HepG2 (cell line): Measurements from ENCODE around the gene TRNP1. TPM values are rescaled to one million over a fixed set of nuclear protein-coding genes. Genes with fewer than 3 reads are reported as not detected.

Experiments used
- CBX1 ChIP-seq: IDR thresholded peaks from one replicate; pipeline ENCODE4 v1.6.1; 2016; ENCODE audit warnings: antibody characterized with exemption, low read depth
- ERF ChIP-seq: IDR thresholded peaks from 2 replicates; pipeline ENCODE4 v1.6.1; 2018; ENCODE audit warnings: missing biosample characterization, missing genetic modification reagents
- HNF4G ChIP-seq, 2 experiments: sonication (generic) in 1 of 2; formaldehyde crosslinking in 1 of 2; IDR thresholded peaks; 2 replicates each; pipeline versions ENCODE4 v1.4.0 to v1.6.1; 2011 to 2020; ENCODE audit warnings: borderline replicate concordance in 2 of 2, low read depth in 2 of 2, mild to moderate bottlenecking in 2 of 2, low read length in 1 of 2, missing genetic modification reagents in 1 of 2, moderate library complexity in 1 of 2
- SMC3 ChIP-seq: IDR thresholded peaks from 2 replicates; pipeline ENCODE4 v1.6.1; 2011; ENCODE audit warnings: low read length, improper control_type of control experiment
- ZBTB38 ChIP-seq: sonication (generic); formaldehyde crosslinking; IDR thresholded peaks from 2 replicates; pipeline ENCODE4 v1.5.1; 2020; ENCODE audit warnings: mild to moderate bottlenecking, missing genetic modification reagents
- ZNF101 ChIP-seq: sonication (generic); formaldehyde crosslinking; IDR thresholded peaks from 2 replicates; pipeline ENCODE4 v1.4.0; 2020; ENCODE audit warnings: mild to moderate bottlenecking, low read depth, missing genetic modification reagents, borderline replicate concordance
- ZNF816 ChIP-seq: sonication (generic); formaldehyde crosslinking; IDR thresholded peaks from 2 replicates; pipeline ENCODE4 v1.8.0; 2022; ENCODE audit warnings: missing genetic modification reagents, mild to moderate bottlenecking, borderline replicate concordance
- polyA plus RNA-seq, 8 experiments: library from polyadenylated mRNA; depleted of rRNA in 3 of 8; stranded (reverse) in 7 of 8; unstranded in 1 of 8; fragments of >200 nt; fragmentation: Illumina TruSeq in 4 of 8; extraction: Trizol in 4 of 8; gene quantifications; 2 replicates each; pipeline versions ENCODE4 v1.2.1 to v1.2.3, GENCODE V29; 2011 to 2016; ENCODE audit warnings: low read depth in 4 of 8, missing spikeins in 1 of 8, mixed read lengths in 1 of 8; ENCODE audit not compliant: insufficient read depth in 1 of 8
- total RNA-seq, 5 experiments: library from RNA; depleted of rRNA; stranded (reverse); fragments of >200 nt; fragmentation: Illumina TruSeq; extraction: Trizol; gene quantifications; 2 replicates each; pipeline ENCODE4 v1.2.3, GENCODE V29; 2016; ENCODE audit warnings: low read depth in 1 of 5
- TF ChIP-seq, protein P1 (sequence below): sonication (generic); formaldehyde crosslinking; IDR thresholded peaks from 2 replicates; pipeline ENCODE4 v1.4.0; 2020; ENCODE audit warnings: missing genetic modification reagents
- TF ChIP-seq, protein P2 (sequence below): IDR thresholded peaks from 2 replicates; pipeline ENCODE4 v1.6.1; 2016
- TF ChIP-seq, protein P3 (sequence below): sonication (generic); formaldehyde crosslinking; IDR thresholded peaks from 2 replicates; pipeline ENCODE4 v1.4.0; 2020; ENCODE audit warnings: missing genetic modification reagents, borderline replicate concordance
- TF ChIP-seq, protein P4 (sequence below): sonication (generic); formaldehyde crosslinking; IDR thresholded peaks from 2 replicates; pipeline ENCODE4 v1.8.0; 2022; ENCODE audit warnings: missing genetic modification reagents, low read depth, mild to moderate bottlenecking, borderline replicate concordance
- TF ChIP-seq, protein P5 (sequence below): sonication (generic); formaldehyde crosslinking; IDR thresholded peaks from 2 replicates; pipeline ENCODE4 v1.4.0; 2020; ENCODE audit warnings: missing genetic modification reagents, borderline replicate concordance
- TF ChIP-seq, protein P6 (sequence below): sonication (generic); formaldehyde crosslinking; IDR thresholded peaks from 2 replicates; pipeline ENCODE4 v1.4.0; 2020; ENCODE audit warnings: mild to moderate bottlenecking, missing genetic modification reagents
- TF ChIP-seq, protein P7 (sequence below): sonication (generic); formaldehyde crosslinking; IDR thresholded peaks from 2 replicates; pipeline ENCODE4 v1.8.1; 2023; ENCODE audit warnings: mild to moderate bottlenecking, missing genetic modification reagents

TRNP1 gene
- total and polyA plus RNA-seq, 2 of the 13 experiments (the other 11 are each of a cell fraction or from before 2014, with no cell fraction given), result 42.0 to 158 TPM

DNA sequence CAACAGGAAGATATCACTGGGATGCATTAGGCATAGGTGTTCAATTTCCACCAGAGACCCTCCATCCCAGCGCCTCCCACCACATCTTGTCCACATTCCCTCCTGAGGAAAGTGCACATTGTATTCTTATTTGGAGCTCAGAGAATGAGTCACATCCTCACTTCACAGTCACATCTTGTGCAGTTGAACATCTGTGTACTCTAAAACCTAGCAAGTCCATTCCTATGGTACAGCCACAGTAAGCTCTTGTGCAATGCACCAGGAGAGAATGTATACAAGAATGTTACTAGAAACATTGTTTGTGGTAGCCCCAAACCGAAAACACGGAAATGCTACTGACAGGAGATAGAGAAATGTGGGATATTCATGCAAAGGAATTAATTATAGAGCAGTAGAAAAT lies 31.7 kb upstream of the TRNP1 start (continued):
- TF ChIP-seq, protein P1, sequence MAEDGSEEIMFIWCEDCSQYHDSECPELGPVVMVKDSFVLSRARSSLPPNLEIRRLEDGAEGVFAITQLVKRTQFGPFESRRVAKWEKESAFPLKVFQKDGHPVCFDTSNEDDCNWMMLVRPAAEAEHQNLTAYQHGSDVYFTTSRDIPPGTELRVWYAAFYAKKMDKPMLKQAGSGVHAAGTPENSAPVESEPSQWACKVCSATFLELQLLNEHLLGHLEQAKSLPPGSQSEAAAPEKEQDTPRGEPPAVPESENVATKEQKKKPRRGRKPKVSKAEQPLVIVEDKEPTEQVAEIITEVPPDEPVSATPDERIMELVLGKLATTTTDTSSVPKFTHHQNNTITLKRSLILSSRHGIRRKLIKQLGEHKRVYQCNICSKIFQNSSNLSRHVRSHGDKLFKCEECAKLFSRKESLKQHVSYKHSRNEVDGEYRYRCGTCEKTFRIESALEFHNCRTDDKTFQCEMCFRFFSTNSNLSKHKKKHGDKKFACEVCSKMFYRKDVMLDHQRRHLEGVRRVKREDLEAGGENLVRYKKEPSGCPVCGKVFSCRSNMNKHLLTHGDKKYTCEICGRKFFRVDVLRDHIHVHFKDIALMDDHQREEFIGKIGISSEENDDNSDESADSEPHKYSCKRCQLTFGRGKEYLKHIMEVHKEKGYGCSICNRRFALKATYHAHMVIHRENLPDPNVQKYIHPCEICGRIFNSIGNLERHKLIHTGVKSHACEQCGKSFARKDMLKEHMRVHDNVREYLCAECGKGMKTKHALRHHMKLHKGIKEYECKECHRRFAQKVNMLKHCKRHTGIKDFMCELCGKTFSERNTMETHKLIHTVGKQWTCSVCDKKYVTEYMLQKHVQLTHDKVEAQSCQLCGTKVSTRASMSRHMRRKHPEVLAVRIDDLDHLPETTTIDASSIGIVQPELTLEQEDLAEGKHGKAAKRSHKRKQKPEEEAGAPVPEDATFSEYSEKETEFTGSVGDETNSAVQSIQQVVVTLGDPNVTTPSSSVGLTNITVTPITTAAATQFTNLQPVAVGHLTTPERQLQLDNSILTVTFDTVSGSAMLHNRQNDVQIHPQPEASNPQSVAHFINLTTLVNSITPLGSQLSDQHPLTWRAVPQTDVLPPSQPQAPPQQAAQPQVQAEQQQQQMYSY (CRISPR knock-in tag), result peak; percentile 76; the same call in 1 of the 2 replicates
- TF ChIP-seq SMC3, result peak; percentile 24; the same call in 1 of the 2 replicates
- peak; percentile 61; the same call in 1 of the 2 replicates for TF ChIP-seq ERF
- TF ChIP-seq, protein P2, sequence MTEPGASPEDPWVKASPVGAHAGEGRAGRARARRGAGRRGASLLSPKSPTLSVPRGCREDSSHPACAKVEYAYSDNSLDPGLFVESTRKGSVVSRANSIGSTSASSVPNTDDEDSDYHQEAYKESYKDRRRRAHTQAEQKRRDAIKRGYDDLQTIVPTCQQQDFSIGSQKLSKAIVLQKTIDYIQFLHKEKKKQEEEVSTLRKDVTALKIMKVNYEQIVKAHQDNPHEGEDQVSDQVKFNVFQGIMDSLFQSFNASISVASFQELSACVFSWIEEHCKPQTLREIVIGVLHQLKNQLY (CRISPR knock-in tag), result peak; percentile 31; the same call in 1 of the 2 replicates
- TF ChIP-seq, protein P3, sequence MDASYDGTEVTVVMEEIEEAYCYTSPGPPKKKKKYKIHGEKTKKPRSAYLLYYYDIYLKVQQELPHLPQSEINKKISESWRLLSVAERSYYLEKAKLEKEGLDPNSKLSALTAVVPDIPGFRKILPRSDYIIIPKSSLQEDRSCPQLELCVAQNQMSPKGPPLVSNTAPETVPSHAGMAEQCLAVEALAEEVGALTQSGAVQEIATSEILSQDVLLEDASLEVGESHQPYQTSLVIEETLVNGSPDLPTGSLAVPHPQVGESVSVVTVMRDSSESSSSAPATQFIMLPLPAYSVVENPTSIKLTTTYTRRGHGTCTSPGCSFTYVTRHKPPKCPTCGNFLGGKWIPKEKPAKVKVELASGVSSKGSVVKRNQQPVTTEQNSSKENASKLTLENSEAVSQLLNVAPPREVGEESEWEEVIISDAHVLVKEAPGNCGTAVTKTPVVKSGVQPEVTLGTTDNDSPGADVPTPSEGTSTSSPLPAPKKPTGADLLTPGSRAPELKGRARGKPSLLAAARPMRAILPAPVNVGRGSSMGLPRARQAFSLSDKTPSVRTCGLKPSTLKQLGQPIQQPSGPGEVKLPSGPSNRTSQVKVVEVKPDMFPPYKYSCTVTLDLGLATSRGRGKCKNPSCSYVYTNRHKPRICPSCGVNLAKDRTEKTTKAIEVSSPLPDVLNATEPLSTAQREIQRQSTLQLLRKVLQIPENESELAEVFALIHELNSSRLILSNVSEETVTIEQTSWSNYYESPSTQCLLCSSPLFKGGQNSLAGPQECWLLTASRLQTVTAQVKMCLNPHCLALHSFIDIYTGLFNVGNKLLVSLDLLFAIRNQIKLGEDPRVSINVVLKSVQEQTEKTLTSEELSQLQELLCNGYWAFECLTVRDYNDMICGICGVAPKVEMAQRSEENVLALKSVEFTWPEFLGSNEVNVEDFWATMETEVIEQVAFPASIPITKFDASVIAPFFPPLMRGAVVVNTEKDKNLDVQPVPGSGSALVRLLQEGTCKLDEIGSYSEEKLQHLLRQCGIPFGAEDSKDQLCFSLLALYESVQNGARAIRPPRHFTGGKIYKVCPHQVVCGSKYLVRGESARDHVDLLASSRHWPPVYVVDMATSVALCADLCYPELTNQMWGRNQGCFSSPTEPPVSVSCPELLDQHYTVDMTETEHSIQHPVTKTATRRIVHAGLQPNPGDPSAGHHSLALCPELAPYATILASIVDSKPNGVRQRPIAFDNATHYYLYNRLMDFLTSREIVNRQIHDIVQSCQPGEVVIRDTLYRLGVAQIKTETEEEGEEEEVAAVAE, result peak; percentile 40; the same call in 1 of the 2 replicates
- no peak for TF ChIP-seq CBX1
- TF ChIP-seq, protein P4, sequence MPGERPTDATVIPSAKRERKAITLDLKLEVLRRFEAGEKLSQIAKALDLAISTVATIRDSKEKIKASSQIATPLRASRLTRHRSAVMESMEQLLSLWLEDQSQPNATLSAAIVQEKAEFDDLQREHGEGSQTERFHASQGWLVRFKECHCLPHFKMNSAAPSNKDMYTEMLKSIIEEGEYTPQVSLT (CRISPR knock-in tag), result no peak
- no peak for TF ChIP-seq ZNF101
- TF ChIP-seq HNF4G (IDR thresholded peaks at IDR 0.05; ENCODE audit: borderline replicate concordance, low read depth, low read length), result no peak
- no peak for TF ChIP-seq HNF4G (CRISPR knock-in tag; IDR thresholded peaks at IDR 0.05; ENCODE audit: borderline replicate concordance, low read depth)
- peak; percentile 31; the same call in 1 of the 2 replicates for TF ChIP-seq ZNF816 (CRISPR knock-in tag)
- TF ChIP-seq ZBTB38, result no peak
- TF ChIP-seq, protein P5, sequence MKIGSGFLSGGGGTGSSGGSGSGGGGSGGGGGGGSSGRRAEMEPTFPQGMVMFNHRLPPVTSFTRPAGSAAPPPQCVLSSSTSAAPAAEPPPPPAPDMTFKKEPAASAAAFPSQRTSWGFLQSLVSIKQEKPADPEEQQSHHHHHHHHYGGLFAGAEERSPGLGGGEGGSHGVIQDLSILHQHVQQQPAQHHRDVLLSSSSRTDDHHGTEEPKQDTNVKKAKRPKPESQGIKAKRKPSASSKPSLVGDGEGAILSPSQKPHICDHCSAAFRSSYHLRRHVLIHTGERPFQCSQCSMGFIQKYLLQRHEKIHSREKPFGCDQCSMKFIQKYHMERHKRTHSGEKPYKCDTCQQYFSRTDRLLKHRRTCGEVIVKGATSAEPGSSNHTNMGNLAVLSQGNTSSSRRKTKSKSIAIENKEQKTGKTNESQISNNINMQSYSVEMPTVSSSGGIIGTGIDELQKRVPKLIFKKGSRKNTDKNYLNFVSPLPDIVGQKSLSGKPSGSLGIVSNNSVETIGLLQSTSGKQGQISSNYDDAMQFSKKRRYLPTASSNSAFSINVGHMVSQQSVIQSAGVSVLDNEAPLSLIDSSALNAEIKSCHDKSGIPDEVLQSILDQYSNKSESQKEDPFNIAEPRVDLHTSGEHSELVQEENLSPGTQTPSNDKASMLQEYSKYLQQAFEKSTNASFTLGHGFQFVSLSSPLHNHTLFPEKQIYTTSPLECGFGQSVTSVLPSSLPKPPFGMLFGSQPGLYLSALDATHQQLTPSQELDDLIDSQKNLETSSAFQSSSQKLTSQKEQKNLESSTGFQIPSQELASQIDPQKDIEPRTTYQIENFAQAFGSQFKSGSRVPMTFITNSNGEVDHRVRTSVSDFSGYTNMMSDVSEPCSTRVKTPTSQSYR (CRISPR knock-in tag), result peak; percentile 26; the same call in 1 of the 2 replicates
- TF ChIP-seq, protein P6, sequence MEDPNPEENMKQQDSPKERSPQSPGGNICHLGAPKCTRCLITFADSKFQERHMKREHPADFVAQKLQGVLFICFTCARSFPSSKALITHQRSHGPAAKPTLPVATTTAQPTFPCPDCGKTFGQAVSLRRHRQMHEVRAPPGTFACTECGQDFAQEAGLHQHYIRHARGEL, result no peak
- TF ChIP-seq, protein P7, sequence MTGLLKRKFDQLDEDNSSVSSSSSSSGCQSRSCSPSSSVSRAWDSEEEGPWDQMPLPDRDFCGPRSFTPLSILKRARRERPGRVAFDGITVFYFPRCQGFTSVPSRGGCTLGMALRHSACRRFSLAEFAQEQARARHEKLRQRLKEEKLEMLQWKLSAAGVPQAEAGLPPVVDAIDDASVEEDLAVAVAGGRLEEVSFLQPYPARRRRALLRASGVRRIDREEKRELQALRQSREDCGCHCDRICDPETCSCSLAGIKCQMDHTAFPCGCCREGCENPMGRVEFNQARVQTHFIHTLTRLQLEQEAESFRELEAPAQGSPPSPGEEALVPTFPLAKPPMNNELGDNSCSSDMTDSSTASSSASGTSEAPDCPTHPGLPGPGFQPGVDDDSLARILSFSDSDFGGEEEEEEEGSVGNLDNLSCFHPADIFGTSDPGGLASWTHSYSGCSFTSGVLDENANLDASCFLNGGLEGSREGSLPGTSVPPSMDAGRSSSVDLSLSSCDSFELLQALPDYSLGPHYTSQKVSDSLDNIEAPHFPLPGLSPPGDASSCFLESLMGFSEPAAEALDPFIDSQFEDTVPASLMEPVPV, result no peak
